ENCODE results near the gene RGS3.

RGS3 gene

DNA sequence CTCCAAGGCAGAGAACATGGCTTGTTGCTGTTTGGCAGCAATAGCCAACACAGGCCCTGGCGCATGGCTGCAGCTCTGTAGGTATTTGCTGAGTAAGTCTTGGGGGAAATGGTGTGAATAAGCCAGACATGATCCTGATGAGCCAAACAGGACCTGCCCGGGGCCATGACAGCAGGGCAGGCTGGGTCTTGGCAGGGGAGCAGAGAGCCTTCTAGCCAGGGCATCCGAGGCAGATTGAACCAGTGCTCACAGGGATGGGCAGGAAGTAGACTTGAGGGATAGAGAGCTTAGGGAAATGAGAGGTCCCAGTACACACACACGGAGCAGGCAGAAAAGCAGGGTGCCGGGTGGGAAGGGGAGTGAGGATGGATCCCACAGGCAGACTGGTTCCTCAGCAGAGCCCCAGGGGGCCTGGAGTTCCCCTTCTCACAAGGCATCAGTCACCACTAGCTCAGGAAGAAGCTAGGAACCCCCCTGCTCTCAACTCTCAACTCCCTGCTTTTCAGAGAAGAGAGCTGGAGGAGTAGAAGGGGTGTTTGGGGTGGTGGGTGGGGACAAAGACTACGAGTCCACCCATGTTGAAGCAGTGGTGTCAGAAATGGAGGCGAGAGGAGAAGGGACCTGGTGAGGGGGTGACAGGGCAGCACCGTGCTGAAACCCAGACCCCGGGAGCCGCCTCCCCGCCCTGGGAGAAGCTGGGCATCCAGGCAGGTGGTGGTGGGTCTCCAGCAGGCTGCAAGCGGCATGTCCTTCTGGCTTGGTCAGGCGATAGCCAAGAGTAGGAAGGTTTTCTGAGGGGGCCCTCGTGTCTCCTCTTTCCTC, 111.1 kb downstream of the RGS3 start:
- no peak for DNase-seq (ENCODE audit: extremely low read depth, insufficient read length)
- TF ChIP-seq, protein P1, sequence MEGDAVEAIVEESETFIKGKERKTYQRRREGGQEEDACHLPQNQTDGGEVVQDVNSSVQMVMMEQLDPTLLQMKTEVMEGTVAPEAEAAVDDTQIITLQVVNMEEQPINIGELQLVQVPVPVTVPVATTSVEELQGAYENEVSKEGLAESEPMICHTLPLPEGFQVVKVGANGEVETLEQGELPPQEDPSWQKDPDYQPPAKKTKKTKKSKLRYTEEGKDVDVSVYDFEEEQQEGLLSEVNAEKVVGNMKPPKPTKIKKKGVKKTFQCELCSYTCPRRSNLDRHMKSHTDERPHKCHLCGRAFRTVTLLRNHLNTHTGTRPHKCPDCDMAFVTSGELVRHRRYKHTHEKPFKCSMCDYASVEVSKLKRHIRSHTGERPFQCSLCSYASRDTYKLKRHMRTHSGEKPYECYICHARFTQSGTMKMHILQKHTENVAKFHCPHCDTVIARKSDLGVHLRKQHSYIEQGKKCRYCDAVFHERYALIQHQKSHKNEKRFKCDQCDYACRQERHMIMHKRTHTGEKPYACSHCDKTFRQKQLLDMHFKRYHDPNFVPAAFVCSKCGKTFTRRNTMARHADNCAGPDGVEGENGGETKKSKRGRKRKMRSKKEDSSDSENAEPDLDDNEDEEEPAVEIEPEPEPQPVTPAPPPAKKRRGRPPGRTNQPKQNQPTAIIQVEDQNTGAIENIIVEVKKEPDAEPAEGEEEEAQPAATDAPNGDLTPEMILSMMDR (IDR thresholded peaks at IDR 0.05; ENCODE audit: insufficient read depth, low read length, poor library complexity, severe bottlenecking): no peak
- Histone ChIP-seq H3K36me3 (ENCODE audit: control insufficient read depth, insufficient read depth, low read length) (no peaks in the 10 kb centered on the region), H3K4me3 (replicated peaks; ENCODE audit: low read depth, low read length) (no peak overlapping the region), H3K27me3 (replicated peaks; ENCODE audit: control insufficient read depth, insufficient read depth, low read length) (no peaks in the 10 kb centered on the region)

DNA sequence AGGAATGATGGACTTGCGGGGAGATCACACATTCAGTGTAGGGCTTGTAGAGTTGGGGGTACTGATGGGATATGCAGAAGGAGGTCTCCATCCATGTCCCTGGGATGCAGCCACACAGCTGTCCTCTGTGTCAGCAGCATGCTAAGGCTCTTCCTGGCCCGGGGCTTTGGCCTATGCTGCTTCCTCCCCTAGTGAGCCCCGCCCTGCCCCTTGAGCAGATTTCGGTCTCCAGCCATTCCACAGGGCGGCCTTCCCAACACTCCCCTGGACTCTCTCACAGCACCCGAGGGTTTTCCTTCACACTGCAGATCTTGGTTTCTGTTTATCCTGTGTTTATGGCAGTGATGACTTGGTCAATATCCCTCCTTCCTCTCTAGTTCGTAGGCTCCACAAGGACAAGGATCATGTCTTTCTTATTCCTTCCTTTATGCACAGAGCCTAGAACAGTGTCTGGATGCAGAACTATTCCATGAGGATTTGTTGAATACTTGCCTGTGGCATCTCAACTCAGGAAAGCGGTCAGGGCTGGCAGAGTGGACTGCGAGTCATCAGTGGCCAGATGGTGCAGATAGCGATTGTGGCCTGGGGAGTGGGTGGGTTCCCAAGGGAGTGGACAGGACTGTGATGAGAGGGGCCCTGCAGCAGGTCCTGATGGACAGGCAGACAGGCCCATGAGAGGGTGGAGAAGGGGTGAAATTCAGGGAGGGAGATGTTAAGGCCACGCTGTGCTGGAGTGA, 114.2 kb downstream of the RGS3 start:
- H3K27me3 ChIP-seq (replicated peaks; ENCODE audit: control insufficient read depth, insufficient read depth, low read length): no peaks in the 10 kb centered on the region
- DNase-seq (ENCODE audit: extremely low read depth, insufficient read length): no peak
- TF ChIP-seq, protein P1 (IDR thresholded peaks at IDR 0.05; ENCODE audit: insufficient read depth, low read length, poor library complexity, severe bottlenecking): no peak
- H3K4me3 ChIP-seq (replicated peaks; ENCODE audit: low read depth, low read length): no peak overlapping the region
- no peaks in the 10 kb centered on the region for H3K36me3 ChIP-seq (ENCODE audit: control insufficient read depth, insufficient read depth, low read length)

DNA sequence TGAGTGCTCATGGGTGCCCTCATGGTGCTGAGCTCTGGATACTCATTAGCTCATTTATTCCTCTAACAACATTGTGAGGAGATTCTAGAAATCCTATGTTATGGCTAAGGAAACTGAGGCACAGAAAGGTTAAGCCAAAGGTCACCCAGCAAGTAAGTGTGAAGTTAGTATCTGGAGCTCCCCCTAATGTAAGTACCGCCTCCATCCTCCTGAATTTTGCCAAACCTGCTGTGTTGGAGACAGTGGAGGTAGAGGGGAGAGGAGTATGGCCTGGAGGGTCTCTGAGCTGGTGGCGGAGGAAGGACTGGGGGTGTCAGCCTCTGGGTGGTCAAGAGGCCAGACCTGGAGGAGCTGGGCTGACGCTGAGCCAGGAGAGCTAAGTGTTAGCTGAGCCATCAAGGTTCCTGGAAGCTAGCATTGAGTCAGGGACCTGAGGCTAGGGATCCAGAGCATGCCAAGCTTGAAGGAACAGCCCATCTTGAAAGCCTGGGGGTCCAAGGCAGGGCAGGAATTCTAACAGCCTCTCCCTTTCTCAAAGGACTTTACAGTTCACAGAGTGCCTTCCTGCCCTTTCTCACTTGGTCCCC, 114.8 kb downstream of the RGS3 start:
- H3K36me3 ChIP-seq (ENCODE audit: control insufficient read depth, insufficient read depth, low read length): peaks cover under 1% of the 10 kb centered on the region
- H3K4me3 ChIP-seq (replicated peaks; ENCODE audit: low read depth, low read length): no peak overlapping the region
- TF ChIP-seq, protein P1 (IDR thresholded peaks at IDR 0.05; ENCODE audit: insufficient read depth, low read length, poor library complexity, severe bottlenecking): peak; percentile 29

DNA sequence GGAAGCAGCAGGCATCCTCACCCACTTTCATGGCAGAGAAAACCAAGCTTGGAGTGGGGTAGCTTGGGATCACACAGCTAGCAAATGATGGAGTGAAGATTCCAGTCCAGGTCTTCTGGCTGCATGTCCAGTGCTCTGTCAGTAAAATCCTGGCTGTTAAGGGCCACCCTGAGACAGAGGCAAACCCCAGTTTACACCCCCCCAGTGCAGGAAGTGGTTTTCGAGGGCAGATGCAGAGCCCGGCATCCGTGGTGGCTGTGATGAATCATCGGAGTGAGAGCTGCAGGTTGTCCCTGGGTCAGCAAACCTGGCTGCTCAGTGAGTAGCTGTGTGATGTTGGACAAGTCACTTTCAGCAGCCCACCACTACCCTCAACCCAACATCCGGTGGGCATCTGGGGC, 115.4 kb downstream of the RGS3 start:
- TF ChIP-seq, protein P1 (IDR thresholded peaks at IDR 0.05; ENCODE audit: insufficient read depth, low read length, poor library complexity, severe bottlenecking): no peak
- peak; percentile 83 for DNase-seq (ENCODE audit: extremely low read depth, insufficient read length)
- no peak overlapping the region for H3K4me3 ChIP-seq (replicated peaks; ENCODE audit: low read depth, low read length)

More for the DNA sequence above, 114.8 kb downstream of the RGS3 start:
- H3K27me3 ChIP-seq (replicated peaks; ENCODE audit: control insufficient read depth, insufficient read depth, low read length): no peaks in the 10 kb centered on the region
- no peak for DNase-seq (ENCODE audit: extremely low read depth, insufficient read length)

DNA sequence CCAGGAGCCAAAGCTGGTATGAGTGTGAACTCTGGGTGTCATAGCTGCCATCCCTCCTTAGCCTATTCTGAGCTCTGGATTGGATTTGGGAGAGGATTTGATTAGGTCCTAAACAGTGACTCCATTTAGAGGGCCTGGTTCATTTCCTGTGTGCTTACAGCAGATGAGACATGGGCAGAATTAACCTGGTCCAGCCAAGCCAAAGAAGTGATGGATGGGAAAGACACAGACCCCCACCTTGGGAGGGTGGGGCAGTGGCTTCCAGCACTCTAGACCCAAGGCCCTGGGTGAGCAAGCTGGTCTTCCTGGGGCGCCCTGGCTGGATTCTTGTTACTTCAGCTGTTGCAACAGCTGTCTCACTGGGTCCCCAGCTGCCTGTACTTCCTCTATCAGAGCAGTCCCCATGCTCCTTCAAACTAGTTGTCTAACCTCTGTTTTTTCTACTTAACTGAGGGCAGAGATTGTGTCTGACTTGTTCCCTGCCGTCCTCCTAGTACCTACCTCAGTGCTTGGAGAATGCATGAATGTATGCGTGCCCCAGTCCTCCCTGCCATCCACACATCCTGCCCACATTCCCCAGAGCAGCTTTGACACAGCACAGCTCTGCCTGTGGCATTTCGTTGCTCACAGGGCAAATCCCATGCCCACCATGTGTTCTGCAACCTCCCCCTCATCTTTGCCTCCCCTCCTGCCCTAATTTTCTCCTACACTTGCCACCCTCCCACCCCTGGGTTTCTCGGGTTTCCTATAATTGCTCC, 115.9 kb downstream of the RGS3 start:
- no peak for DNase-seq (ENCODE audit: extremely low read depth, insufficient read length)
- Histone ChIP-seq H3K36me3 (ENCODE audit: control insufficient read depth, insufficient read depth, low read length) (peaks cover 10% of the 10 kb centered on the region), H3K27me3 (replicated peaks; ENCODE audit: control insufficient read depth, insufficient read depth, low read length) (no peaks in the 10 kb centered on the region), H3K4me3 (replicated peaks; ENCODE audit: low read depth, low read length) (peak overlapping the region; percentile 2; the same call in 1 of the 2 replicates)
- TF ChIP-seq, protein P1 (IDR thresholded peaks at IDR 0.05; ENCODE audit: insufficient read depth, low read length, poor library complexity, severe bottlenecking): no peak

More for the DNA sequence above, 115.4 kb downstream of the RGS3 start:
- no peaks in the 10 kb centered on the region for H3K27me3 ChIP-seq (replicated peaks; ENCODE audit: control insufficient read depth, insufficient read depth, low read length)
- H3K36me3 ChIP-seq (ENCODE audit: control insufficient read depth, insufficient read depth, low read length): peaks cover 5% of the 10 kb centered on the region

Measured in GM06990 (cell line).